ENCODE results near the gene ZNF451.

ZNF451 gene

DNA sequence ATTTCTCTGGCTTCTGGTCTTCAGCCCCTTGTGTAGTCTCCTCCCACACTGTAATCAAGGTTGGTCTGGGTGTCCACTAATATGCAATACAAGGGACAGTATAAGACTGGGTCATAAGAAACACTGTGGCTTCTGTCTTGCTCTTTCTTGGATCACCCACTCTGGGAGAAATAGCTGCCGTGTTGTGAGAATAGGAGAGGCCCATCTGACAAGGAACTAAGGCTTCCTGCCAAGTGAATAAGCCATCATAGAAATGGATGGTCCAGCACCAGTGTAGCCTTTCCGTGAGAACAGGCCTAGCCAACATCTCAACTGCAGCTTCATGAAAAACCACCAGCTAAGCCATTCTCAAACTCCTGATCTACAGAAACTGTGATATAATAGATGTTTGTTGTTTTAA, 105.5 kb downstream of the ZNF451 start:
- Histone ChIP-seq H3K36me3 (ENCODE audit: control insufficient read depth, insufficient read depth, low read length) (no peaks in the 10 kb centered on the region), H3K9ac (ENCODE audit: low read length) (no peak overlapping the region), H3K4me3 (ENCODE audit: low read length) (no peak overlapping the region), H3K4me1 (ENCODE audit: control insufficient read depth, insufficient read depth, low read length) (peaks cover 8% of the 10 kb centered on the region), H3K27me3 (ENCODE audit: control insufficient read depth, insufficient read depth, low read length) (no peaks in the 10 kb centered on the region), H3K9me3 (ENCODE audit: control insufficient read depth, low read length) (no peaks in the 10 kb centered on the region)

DNA sequence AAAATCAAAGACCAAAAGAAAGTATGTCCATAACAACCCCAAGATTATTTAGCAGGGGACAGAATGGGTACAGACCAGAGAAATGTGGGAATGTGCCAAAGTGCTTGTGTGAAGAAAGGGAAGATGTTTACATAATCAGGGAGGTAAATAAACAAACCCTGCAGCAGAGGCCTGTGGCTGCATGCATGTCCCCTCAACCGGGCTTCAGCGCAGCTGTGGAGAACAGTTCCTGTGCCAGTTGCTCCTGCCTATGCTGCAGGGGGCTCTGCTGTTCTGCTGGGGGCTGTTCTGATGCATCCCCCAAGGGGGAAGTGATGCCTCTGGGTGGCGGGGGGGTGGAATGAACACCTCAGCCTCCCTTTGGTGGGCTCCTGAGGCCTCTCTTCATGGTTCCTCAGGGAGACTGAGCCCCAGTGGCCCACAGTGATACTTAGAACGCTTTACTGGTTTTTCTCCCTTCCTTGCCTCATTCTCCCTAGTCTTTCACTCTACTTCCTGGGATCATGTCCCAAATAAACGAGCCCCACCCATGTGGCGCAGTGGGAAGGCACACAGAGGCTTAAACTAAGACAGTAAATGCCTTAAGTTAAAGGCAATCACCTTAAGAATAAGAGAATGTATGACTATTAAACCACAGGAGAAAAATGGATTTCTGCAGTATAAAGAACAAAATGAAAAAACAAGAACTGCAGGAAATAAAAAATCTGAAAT, 109.1 kb downstream of the ZNF451 start:
- Histone ChIP-seq H3K4me3 (ENCODE audit: low read length) (no peak overlapping the region), H3K9me3 (ENCODE audit: control insufficient read depth, low read length) (no peaks in the 10 kb centered on the region), H3K36me3 (ENCODE audit: control insufficient read depth, insufficient read depth, low read length) (no peaks in the 10 kb centered on the region), H3K27me3 (ENCODE audit: control insufficient read depth, insufficient read depth, low read length) (no peaks in the 10 kb centered on the region), H3K9ac (ENCODE audit: low read length) (no peak overlapping the region), H3K4me1 (ENCODE audit: control insufficient read depth, insufficient read depth, low read length) (peaks cover 8% of the 10 kb centered on the region)

DNA sequence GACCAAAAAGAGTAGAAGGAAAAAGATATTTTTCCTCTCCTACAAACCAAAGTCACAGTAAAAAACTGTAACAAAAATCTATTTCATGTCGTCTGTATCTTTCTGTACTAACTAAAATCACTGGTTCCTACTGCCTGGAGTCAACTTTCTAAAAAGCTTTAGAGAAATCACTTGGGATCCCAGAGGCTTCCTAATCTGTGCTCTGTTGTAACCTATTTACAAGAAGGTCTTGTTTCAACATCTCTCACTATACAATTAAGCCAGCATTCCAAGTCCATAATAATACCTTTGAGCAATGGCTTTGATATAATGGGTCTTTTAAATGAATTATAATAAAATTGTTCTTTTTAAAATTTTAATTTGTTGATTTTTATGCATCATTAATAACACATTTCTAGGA, 111.7 kb downstream of the ZNF451 start:
- H3K4me1 ChIP-seq (ENCODE audit: control insufficient read depth, insufficient read depth, low read length) = peaks cover 8% of the 10 kb centered on the region
- H3K36me3 ChIP-seq (ENCODE audit: control insufficient read depth, insufficient read depth, low read length) = no peaks in the 10 kb centered on the region
- no peaks in the 10 kb centered on the region for H3K27me3 ChIP-seq (ENCODE audit: control insufficient read depth, insufficient read depth, low read length)
- no peak overlapping the region for H3K9ac ChIP-seq (ENCODE audit: low read length)
- H3K9me3 ChIP-seq (ENCODE audit: control insufficient read depth, low read length) = no peaks in the 10 kb centered on the region
- no peak overlapping the region for H3K4me3 ChIP-seq (ENCODE audit: low read length)

DNA sequence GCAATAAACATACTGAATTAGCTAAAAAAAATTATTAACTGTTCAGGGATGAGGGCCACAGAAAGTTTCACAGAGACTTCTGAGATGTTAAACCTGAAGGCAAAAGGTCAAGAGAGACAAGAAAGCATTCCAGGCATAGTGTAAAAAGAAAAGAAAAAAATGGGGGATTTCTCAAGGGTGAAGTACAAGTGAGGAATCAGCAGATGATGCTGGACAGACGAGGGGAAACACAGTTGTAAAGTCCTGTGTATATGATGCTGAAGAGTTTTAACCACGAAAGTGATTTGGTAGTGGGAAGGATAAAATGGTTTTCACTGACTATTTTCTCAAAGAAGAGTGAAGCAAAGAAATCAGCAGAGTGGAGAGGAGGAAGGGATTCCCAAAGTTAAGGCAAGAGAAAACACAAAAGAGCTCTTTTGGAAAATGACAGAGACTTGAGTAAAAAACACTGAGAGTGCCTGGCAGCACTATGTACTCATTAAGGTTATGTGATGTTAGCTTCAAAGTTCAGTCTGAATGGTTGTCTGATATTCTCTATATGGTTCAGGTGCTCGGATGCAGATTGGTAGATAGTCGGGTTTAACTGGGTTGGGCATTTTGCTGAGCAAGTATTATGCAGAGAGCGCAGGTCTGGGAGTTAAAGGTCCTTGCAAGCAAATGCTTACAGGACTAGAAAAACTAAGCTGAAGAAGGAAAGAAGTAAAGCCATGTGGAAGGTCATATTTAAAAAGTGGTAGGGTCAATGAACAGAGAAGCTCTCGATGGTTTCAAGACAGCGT, 115.8 kb downstream of the ZNF451 start:
- Histone ChIP-seq H3K36me3 (ENCODE audit: control insufficient read depth, insufficient read depth, low read length) (no peaks in the 10 kb centered on the region), H3K27me3 (ENCODE audit: control insufficient read depth, insufficient read depth, low read length) (no peaks in the 10 kb centered on the region), H3K4me1 (ENCODE audit: control insufficient read depth, insufficient read depth, low read length) (no peaks in the 10 kb centered on the region), H3K4me3 (ENCODE audit: low read length) (no peak overlapping the region), H3K9ac (ENCODE audit: low read length) (no peak overlapping the region), H3K9me3 (ENCODE audit: control insufficient read depth, low read length) (no peaks in the 10 kb centered on the region)

DNA sequence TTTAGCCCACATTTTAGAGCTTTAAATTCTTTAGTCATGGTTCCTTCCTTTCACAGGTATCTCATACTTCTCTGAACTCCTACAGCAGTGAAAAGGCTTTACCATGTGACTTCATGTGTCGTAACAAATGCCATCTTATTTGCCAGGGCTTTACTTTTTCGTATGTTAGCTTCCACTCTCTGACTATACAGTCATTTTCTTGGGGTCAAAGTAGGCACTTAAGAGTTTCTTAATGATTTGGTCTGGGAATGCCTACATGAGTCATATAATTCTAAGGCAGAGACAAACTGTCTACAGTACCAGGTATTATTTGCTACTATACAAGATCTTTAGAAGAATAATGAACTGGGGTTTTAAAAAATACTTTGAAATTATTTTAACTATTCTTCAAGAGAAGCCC, 117.2 kb downstream of the ZNF451 start:
- no peaks in the 10 kb centered on the region for H3K27me3 ChIP-seq (ENCODE audit: control insufficient read depth, insufficient read depth, low read length)
- H3K9me3 ChIP-seq (ENCODE audit: control insufficient read depth, low read length) = no peaks in the 10 kb centered on the region
- H3K9ac ChIP-seq (ENCODE audit: low read length) = no peak overlapping the region

DNA sequence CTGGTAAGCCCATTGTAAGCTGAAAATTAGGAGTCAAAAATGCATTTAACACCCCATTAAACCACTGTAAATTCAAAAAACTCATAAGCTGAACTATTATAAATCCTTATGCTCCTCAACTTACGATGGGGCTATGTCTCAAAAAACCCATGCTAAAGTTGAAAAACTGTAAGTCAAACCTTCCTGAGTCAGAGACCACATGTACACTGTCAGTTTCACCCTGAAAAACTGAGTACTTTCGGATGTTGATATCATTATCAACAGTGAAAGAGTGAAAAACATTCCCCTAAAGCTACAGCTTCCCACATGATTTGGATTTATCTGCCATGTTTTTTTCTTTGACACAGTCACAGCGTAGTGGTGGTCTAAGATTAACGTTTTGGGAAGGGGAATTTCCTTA, 117.9 kb downstream of the ZNF451 start:
- Histone ChIP-seq H3K9ac (ENCODE audit: low read length) (no peak overlapping the region), H3K27me3 (ENCODE audit: control insufficient read depth, insufficient read depth, low read length) (no peaks in the 10 kb centered on the region), H3K4me1 (ENCODE audit: control insufficient read depth, insufficient read depth, low read length) (no peaks in the 10 kb centered on the region), H3K9me3 (ENCODE audit: control insufficient read depth, low read length) (no peaks in the 10 kb centered on the region), H3K4me3 (ENCODE audit: low read length) (no peak overlapping the region), H3K36me3 (ENCODE audit: control insufficient read depth, insufficient read depth, low read length) (no peaks in the 10 kb centered on the region)

More for the DNA sequence above, 117.2 kb downstream of the ZNF451 start:
- no peak overlapping the region for H3K4me3 ChIP-seq (ENCODE audit: low read length)
- H3K36me3 ChIP-seq (ENCODE audit: control insufficient read depth, insufficient read depth, low read length) = no peaks in the 10 kb centered on the region
- no peaks in the 10 kb centered on the region for H3K4me1 ChIP-seq (ENCODE audit: control insufficient read depth, insufficient read depth, low read length)

DNA sequence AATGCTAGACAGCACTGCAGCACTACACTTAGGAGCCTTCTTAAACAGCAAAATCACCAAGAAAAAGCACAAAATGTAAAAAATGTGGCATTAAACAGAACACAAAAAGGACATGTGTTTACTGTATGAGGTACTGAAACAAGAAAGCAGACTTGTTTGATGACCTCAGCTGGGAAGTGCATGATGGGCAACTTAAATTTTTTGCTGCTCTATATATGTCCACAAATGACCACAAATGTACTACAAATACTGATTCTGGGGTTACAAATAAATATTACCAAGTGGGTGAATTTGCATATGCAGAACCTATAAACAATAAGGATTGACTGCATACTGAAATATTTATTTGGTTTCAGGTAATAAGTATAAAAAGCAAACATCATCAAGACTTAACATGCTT, 119.0 kb downstream of the ZNF451 start:
- Histone ChIP-seq H3K4me3 (ENCODE audit: low read length) (no peak overlapping the region), H3K4me1 (ENCODE audit: control insufficient read depth, insufficient read depth, low read length) (no peaks in the 10 kb centered on the region), H3K36me3 (ENCODE audit: control insufficient read depth, insufficient read depth, low read length) (no peaks in the 10 kb centered on the region), H3K9ac (ENCODE audit: low read length) (no peak overlapping the region), H3K9me3 (ENCODE audit: control insufficient read depth, low read length) (no peaks in the 10 kb centered on the region), H3K27me3 (ENCODE audit: control insufficient read depth, insufficient read depth, low read length) (no peaks in the 10 kb centered on the region)

DNA sequence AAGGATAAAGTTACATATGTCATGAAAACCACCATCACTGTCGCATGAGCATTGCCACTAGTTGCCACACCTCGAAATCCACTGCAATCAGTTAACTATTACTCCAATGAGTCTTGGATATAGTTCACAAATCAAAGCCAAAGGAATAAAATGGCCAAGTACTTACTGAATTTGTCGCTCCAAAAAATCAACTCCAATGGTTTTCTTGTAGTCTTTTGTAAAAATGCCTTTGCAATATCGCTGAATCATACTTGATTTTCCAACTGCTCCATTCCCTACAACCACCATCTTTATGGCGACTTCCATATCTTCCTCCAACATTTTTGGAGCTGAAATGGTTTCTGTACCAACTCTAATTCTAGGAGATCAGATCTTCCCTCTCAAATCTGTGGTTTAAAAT, 120.1 kb downstream of the ZNF451 start:
- no peaks in the 10 kb centered on the region for H3K36me3 ChIP-seq (ENCODE audit: control insufficient read depth, insufficient read depth, low read length)
- no peak overlapping the region for H3K9ac ChIP-seq (ENCODE audit: low read length)
- H3K4me1 ChIP-seq (ENCODE audit: control insufficient read depth, insufficient read depth, low read length) = no peaks in the 10 kb centered on the region
- H3K4me3 ChIP-seq (ENCODE audit: low read length) = no peak overlapping the region
- no peaks in the 10 kb centered on the region for H3K9me3 ChIP-seq (ENCODE audit: control insufficient read depth, low read length)
- no peaks in the 10 kb centered on the region for H3K27me3 ChIP-seq (ENCODE audit: control insufficient read depth, insufficient read depth, low read length)

DNA sequence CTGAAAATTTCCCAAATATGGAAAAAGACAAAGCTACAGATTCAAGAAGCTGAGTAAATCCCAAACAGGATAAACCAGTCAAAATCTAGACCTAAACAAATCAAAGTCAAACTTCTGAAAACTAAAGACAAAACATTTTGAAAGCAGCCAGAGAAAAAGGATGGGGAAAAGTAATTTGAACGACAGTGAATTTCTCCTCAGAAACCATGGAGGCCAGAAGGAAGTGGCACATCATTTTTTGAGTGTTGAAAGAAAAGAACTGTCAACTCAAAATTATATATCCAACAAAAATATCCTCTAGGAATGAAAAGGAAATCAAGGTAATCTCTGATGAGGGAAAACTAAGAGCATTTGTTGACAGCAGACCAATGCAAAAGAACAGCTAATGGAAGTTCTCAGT, 125.3 kb downstream of the ZNF451 start:
- H3K27me3 ChIP-seq (ENCODE audit: control insufficient read depth, insufficient read depth, low read length) = no peaks in the 10 kb centered on the region
- H3K9ac ChIP-seq (ENCODE audit: low read length) = no peak overlapping the region
- H3K36me3 ChIP-seq (ENCODE audit: control insufficient read depth, insufficient read depth, low read length) = no peaks in the 10 kb centered on the region
- H3K4me1 ChIP-seq (ENCODE audit: control insufficient read depth, insufficient read depth, low read length) = no peaks in the 10 kb centered on the region
- no peaks in the 10 kb centered on the region for H3K9me3 ChIP-seq (ENCODE audit: control insufficient read depth, low read length)
- H3K4me3 ChIP-seq (ENCODE audit: low read length) = no peak overlapping the region

DNA sequence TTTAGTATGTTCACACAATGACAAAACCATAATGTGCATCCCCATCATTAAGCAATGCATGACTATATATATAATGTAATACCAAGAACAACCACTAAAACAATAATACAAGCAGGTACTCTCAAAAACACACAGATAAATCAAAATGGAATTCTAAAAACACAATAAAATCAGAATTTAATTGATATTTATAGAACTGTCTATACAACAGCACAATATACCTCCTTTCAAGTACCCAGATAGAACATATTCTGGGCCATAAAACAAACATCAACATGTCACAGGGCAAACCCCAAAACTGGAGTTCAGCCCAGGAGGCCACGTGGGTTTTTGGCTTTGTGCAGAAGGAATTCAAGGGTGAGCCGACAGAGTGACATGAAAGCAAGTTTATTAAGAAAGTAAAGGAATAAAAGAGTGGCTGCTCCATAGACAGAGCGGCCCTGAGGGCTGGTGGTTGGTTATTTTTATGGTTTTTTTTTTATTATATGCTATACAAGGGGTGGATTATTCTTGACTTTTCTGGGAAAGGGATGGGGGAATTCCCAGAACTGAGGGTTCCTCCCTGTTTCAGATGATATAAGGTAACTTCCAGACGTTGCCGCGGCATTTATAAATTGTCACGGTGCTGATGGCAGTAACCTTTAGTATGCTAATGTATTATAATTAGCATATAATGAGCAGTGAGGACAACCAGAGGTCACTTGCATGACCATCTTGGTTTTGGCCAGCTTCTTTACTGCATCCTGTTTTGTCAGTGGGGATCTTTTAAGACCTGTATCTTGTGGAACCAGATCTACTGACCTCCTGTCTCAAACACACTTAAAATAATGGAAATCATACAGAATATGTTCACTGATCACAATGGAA, 126.5 kb downstream of the ZNF451 start:
- Histone ChIP-seq H3K9ac (ENCODE audit: low read length) (no peak overlapping the region), H3K27me3 (ENCODE audit: control insufficient read depth, insufficient read depth, low read length) (no peaks in the 10 kb centered on the region), H3K4me3 (ENCODE audit: low read length) (no peak overlapping the region), H3K36me3 (ENCODE audit: control insufficient read depth, insufficient read depth, low read length) (no peaks in the 10 kb centered on the region), H3K4me1 (ENCODE audit: control insufficient read depth, insufficient read depth, low read length) (no peaks in the 10 kb centered on the region), H3K9me3 (ENCODE audit: control insufficient read depth, low read length) (no peaks in the 10 kb centered on the region)

DNA sequence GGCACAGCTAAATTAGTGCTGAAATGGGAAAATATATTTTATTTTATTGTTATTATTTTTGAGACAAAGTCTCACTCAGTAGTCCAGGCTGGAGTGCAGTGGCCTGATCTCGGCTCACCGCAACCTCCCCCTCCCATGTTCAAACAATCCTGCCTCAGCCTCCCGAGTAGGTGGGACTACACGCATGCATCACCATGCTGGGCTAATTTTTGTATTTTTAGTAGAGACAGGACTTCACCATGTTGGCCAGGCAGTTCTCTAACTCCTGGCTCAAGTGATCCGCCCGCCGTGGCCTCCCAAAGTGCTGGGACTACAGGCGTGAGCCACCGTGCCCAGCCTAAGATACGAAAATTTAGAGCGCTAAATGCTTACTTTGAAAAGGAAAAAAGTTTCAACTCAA, 127.3 kb downstream of the ZNF451 start:
- Histone ChIP-seq H3K9ac (ENCODE audit: low read length) (no peak overlapping the region), H3K36me3 (ENCODE audit: control insufficient read depth, insufficient read depth, low read length) (no peaks in the 10 kb centered on the region), H3K9me3 (ENCODE audit: control insufficient read depth, low read length) (no peaks in the 10 kb centered on the region), H3K4me1 (ENCODE audit: control insufficient read depth, insufficient read depth, low read length) (no peaks in the 10 kb centered on the region), H3K4me3 (ENCODE audit: low read length) (no peak overlapping the region), H3K27me3 (ENCODE audit: control insufficient read depth, insufficient read depth, low read length) (no peaks in the 10 kb centered on the region)
